SH-SY5Y (cell line): ENCODE measurements around the gene ABR.

ENCODE experiments used
- GATA2 ChIP-seq: IDR thresholded peaks from 2 replicates; pipeline ENCODE4 v1.6.1; 2011; ENCODE audit warnings: mild to moderate bottlenecking, low read depth, low read length
- GATA3 ChIP-seq: IDR thresholded peaks from 2 replicates; pipeline ENCODE4 v1.6.1; 2011; ENCODE audit warnings: low read depth, mild to moderate bottlenecking, low read length, moderate library complexity

DNA sequence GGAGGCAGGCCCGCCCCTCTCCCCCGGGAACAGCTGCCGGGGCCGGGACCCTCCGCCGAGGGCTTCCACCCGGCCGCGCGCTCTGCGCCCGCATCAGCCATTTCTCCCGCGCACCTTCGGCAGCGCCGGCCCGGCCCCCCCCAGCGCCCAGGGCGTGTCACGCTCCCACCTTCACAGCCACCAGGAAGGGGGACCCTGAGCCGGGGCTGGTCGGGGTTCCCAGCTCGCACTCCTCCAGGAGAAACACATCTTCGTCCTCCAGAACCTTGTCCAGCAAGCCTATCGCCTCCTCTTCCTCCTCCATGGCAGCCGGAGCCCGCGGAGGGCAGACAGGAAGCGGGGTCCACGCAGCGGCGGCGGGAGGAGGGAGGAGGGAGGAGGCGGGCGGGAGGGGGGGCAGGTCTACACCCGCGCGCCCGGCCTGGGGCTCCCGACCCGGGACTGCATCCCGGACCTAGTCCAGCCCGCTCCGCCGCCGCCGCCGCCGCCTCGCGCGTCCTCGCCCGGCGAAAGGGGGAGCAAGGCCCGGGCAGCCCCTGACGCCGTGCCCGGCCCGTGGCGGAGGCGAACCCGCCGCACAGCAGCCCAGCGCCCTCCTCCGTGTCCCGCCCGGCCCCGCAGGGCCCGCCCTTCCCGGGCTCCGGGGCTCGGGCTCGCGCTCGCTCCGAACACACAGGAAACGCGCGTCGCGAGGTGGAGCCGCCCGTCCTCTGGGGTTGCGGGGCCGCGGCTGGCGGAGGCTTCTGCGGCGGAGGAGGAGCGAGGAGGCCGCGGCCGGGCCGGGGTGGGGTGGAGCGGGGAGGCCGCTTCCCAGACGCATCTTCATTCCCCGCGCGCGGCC lies 70.8 kb downstream of the ABR start:
- TF ChIP-seq GATA2: no peak
- no peak for TF ChIP-seq GATA3
